NCI-H1105 treated with DMSO at 0.1 percent for 48 hours (cell line): ENCODE measurements around the gene TNS3.
"Not testable (repeated sequence)": the region's sequence is repeated elsewhere in the genome, so short reads cannot be mapped to it uniquely, and the experiment has no call there.

Experiments used
- DNase-seq: peaks from one replicate; lab custom pipeline; 2025; lab: John Stamatoyannopoulos, UW

TNS3 gene

GRCh38 chr7:47472444-47473157 is 109.3 kb downstream of the TNS3 start:
- no peak for DNase-seq

DNA sequence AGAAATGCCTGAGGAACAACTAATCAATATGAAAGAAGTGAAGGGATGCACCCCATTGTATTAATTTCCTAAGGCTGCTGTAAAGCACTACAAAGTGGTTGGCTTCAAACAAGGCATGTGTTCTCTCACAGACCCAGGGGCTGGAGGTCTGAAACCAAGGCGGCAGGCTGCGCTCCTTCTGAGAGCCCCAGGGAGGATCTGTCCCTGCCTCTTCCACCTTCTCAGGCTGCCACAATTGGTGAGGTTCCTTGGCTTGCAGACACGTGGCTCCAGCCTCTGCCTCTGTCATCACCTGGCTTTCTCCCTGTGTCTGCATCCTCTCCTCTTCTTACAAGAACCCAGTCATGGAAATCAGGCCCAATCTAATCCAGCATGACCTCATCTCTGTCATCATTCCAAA is 110.1 kb downstream of the TNS3 start:
- no peak for DNase-seq

- DNase-seq, result no peak
Observed at GRCh38 chr7:47471358-47471703, 110.6 kb downstream of the TNS3 start.

DNA sequence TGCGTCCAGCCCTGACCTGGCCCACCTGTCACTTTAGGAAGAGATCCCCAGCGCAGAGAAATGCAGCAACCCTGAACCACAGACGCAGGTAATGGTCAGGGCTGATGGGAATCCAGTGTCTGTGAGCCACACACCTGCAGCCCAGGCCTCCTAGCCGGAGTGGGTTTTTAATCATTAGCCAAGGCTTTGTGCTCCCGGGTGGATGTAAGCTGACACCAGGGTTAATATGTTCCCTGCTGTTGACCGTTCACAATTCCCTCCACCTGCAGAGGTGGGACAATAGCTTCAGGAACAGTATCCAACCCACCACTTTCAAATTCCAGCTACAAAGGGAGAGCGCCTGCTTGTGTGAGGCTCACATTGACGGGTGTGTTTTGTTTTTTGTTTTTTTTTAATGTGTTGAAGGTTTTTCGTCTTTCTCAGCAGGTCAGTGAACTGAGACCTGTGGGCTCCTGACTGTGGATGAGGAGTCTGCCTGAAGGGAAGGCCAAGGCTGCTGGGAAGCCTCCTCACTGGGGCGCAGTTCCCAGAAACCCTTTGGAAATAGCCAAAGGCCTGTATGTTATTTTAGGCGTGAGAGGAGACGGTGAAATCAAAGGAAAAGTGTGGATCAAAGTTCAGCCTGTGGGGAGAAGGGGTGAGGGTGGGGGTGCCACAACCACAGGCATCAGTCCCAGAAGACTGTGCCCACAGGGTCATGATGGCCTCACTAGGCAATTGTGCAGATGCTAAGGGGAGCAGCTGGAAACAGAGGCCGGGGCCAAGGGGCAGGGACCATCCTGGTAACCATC is 111.1 kb downstream of the TNS3 start:
- DNase-seq, result peak; percentile 85

DNA sequence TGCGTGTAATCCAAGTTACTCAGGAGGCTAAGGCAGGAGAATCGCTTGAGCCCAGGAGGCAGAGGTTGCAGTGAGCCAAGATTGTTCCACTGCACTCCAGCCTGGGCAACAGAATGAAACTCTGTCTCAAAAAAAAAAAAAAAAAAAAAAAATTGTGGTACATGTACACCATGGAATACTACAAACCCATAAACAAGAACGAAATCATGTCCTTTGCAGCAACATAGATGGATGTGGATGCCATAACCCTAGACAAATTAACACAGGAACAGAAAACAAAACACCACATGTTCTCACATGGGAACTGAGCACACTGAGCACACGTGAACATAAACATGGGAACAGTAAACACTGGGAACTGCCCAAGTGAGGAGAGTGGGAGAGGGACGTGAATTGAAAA is 112.1 kb downstream of the TNS3 start:
- not testable (repeated sequence) for DNase-seq

GRCh38 chr7:47466832-47467231 is 115.1 kb downstream of the TNS3 start:
- DNase-seq, result no peak

GRCh38 chr7:47465191-47465590 is 116.7 kb downstream of the TNS3 start:
- DNase-seq, result no peak

GRCh38 chr7:47464266-47464665 is 117.6 kb downstream of the TNS3 start:
- DNase-seq, result no peak

DNA sequence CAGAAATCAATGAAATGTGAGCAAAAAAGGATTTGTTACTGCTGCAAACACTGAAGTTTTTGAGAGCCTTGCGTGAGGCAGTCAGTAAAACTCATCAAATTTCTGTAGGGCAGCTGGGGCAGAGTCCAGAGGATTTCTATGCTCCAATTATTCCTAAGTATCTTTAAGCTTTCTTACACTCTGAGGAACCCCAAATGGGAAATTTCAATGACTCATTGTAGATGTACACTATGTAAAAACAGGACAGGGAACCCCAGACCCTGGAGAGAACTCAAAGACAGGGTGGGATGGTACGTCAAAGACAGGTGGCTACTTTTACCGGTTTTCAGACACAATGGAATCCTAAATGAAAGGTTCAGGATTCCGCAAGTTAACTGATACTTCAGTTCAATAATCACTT is 120.2 kb downstream of the TNS3 start:
- DNase-seq, result no peak

GRCh38 chr7:47461161-47461560 is 120.8 kb downstream of the TNS3 start:
- peak; percentile 28 for DNase-seq

DNA sequence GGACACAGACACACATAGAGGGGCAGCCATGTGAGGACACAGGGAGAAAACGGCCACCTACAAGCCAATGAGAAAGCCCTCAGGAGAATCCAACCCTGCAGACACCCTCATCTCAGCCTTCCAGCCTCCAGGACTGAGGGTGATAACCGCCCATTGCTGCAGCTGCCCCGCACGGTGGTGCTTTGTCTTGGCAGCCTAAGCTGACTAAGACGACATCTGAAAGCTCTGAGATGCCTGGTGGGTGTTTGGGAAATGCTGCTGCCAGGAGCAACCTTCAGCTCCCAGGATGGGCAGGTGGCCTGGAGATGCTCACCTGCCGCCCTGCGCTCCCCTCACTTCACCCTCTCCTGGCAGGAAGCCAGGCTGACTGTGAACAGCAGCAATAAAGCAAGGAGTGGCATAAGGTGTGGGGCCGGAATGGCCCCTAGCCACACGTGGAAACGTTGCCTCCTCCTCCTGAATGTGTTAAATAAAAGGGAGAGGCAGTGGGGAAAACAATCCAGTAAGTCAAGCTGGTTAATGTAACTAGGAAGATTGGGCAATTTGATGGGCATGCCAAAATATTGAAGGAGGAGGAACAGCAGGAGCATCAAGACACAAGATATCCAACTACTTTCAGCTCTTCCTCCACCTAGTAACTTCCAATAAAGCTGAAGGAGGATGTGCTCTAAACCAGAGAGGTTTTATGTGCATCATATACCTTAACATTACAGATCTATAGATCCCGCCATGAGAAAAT is 121.5 kb downstream of the TNS3 start:
- peak; percentile 92 for DNase-seq

GRCh38 chr7:47458486-47458885 is 123.4 kb downstream of the TNS3 start:
- DNase-seq, result no peak

GRCh38 chr7:47458057-47458456 is 123.9 kb downstream of the TNS3 start:
- DNase-seq, result no peak

- DNase-seq, result no peak
Observed at GRCh38 chr7:47456210-47456955, 125.5 kb downstream of the TNS3 start.

DNA sequence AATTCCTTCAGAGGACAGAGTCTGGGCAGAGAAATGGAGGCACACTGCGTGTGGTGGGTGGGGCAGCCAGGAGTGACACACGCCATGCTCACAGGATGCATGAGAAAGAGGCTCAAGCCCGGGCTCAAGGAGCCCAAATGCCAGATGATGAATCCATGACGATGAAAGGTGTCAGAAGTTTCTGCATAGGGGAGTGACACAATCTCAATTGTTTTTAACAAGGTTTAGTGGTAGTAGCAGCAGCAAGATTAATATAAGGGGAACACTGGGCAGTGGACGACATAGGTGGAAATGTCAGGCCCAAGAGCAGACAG is 126.1 kb downstream of the TNS3 start:
- no peak for DNase-seq

- no peak for DNase-seq
Observed at GRCh38 chr7:47454974-47455871, 126.7 kb downstream of the TNS3 start.

DNA sequence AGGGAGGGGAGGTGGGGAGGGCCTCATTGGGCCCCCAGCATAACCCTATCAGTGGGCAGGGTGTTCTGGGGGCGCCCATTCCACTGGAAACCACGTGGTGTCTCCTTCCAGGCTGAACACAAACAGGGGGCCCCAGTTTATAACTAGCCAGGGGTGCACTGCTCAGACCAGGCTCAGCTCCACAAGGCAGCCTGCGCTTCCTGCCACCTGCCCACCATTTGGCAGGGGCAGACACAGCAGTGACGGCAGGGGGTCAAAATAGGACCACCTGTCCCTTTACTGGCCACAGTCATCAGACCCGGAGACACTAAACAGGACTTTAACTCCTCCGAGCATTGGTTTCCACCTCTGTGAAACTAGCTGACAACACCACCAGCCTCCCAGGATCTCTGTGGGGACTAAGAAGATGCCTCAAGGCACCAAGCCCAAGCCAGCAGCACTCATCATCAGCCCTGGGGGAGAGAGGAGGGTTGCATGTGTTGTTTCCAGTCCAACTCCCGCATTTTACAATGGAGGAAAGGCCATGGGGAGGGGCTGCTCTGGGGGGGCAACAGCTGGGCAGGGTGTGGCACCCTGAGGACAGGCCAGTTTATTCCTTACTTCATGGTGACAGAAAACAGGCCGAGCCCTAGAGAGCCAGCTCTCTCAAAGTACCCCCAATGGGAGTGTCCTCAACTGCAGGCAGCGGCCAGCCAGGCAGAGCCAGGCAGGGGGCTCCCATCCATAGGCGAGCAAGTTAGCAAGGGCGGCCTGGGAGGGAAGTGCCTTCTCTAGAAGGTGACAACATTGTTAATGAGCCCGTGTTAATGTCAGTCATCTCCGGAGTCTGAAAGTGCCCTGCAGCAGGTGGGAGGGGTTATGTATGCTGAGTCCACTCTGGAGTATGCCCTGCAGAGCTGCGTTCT is 127.6 kb downstream of the TNS3 start:
- no peak for DNase-seq

- DNase-seq, result no peak
Observed at GRCh38 chr7:47453093-47454061, 128.5 kb downstream of the TNS3 start.

GRCh38 chr7:47452715-47453092 is 129.2 kb downstream of the TNS3 start:
- DNase-seq, result no peak
